Stimulated activated CD4-positive, alpha-beta T cell treated with anti-CD3 and anti-CD28 coated beads, Interleukin-12 subunit alpha, Interleukin-12 subunit beta, amount 100 ng/mL, for 48 hours (primary cell): Measurements from ENCODE around the gene C3orf20.

Experiments
- DNase-seq, 3 donors: peaks; one replicate each; pipeline ENCODE4 v3.0.0-alpha.2; 2020; ENCODE audit warnings: low read depth in 2 of 3, low spot score in 1 of 3

C3orf20 gene

DNA sequence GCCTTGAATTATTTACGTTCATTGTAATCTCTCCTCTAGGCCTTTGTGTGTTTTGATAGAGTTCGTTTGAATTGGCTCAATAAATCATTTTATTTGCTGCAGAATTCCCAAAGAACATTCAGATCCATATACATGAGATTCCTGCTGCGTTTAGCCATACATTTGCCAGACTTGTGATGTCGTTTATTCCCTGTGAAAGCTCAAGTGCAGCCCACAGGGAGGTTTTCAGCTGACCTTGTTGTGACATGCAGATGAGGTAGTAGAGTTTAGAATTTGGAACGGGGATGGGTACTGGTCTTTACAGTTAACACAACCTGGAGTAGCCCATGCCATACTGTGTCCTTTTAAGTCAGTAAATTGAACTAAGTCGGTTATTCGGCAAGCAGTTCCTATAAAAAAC is at the start of gene C3orf20:
Gene C3orf20 (plus strand): TSS at position 301 of the 400 bp plus-strand sequence. CDS start 7,573 bp downstream, outside the sequence.
- DNase-seq, result no peak

DNA sequence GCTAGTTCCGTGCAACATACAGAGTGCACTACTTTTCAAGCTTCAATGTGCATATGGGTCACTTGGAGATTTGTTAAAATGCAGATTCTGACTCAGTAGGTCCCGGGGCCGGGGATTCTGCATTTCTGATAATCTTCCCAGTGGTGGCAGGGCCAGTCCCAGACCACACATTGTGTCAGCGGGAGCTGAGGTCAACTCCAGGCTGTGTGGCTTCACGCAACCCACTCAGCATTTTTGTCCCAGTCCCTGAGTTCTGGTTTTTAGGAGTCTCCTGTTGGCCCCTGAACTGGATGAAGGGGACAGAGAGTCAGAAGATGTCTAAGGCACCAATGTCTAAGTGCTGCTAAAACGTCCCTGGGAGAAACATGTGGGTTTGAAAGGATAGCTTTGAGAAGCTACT is 49.5 kb upstream of the C3orf20 start:
- DNase-seq, result no peak

DNA sequence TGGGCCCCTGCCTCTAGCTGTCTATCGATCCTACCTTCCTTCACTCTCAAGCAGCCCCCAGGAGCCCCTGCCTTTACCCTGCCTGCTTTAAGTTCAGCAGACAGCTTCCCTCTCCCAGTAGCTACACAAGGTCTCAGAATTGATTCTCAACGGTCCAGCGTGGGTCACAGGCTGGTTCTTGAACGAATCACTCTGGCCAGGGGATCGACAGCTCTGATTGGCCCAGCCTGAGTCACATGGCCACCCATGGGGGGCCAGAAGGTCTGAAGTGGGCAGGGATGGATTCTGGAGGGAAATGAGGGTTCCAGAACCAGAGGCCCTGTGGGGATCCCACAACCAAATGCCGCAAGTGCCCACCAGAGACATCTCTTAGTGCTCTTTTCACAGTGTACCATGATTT is 47.1 kb upstream of the C3orf20 start:
- DNase-seq, result no peak

DNA sequence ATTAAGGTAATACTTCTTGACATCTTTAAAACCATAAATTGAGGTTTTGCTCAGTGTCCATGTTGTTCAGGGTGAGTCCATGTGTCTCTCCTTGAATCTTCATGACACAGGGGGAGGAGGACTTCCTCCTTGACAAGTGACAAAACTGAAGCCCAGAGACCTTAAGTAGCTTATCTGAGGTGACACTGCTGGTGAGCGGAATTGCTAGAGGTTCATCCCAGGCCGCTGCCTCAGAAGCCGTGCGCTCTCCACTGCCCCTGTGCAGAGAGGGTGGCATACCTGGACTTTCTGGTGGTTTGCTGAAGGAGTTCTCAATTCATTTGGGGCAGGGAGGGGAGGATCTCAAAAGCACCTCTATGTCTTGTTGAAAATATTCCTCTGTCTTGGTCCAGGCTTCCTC is 46.5 kb upstream of the C3orf20 start:
- DNase-seq, result no peak

DNA sequence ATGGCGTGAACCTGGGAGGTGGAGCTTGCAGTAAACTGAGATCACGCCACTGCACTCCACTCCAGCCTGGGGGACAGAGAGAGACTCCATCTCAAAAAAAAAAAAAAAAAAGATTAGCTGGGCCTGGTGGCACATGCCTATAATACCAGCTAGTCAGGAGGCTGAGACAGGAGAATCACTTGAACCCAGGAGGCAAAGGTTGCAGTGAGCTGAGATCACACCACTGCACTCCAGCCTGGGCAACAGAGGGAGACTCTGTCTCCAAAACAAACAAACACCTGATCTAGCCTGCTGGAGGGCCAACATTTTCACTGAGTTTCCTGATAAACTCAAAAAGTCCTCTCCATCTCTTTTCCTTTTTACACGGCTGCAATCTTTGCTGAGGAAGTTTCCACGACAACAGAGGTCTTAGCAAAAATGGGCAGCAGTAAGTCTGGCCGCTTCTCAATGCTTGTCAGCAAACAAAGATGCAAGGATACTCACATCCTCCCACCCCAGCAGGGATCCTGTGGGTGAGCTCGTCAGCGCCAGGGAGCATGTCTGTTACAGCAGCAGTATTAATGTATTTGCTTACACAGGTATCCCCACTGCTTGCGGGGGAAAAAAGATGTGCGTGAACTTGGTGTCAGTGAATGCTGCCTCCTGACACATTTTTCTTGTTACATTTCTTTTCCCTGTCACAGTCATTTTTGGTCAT is 44.4 kb upstream of the C3orf20 start:
- DNase-seq, result no peak

DNA sequence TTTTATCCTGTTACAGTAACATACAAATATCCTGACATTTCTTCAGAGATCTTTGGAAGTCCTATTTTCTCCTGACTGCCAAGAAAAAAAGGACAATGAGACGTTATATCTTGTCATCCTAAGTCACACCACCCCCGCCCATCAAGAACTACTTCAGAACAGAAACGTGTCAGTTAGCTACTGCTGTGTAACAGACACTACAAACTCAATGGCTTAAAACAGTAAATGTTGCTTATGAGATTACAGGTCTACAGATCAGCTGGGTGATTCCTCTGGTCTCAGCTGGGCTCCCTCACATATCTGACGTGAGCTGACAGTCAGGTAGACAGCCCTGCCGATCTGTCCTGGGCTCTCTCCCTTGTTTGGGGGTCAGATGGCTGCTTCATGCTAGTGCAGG is 43.8 kb upstream of the C3orf20 start:
- no peak for DNase-seq

DNA sequence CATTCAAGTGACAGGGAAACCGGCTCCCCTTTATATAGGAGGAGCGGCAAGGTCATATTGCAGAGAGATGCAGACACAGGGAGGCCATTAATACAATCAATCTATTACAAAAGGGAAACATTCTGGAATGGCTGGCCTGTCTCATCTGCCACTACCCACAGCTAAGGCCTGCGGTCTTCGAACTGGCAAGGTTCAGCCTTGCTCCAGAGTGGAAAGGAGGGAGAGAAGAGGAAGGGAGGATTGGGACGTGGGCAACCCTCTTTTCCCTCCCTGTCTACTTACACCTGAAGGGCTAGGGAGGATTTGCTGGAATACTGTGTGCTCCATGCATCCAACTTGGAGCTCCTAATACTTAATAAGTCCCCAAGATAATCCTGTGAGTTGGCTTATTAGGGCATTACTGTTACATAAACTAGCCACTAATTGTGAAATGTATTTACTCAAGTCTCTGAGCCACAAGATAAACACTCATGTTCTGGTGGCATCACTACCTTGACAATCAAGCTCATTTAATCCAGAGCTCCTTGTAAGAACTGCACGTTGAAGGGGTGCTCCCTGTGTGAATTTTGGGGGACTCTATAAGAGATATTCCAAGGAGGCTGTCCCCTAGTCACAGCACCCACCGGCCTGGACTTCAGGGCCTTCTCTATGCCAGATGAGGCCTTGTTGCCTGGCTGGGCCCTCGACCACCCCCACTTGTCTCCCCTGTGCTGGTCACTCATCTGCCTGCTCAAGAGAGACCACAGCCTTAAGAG is 43.1 kb upstream of the C3orf20 start:
- DNase-seq, result no peak

DNA sequence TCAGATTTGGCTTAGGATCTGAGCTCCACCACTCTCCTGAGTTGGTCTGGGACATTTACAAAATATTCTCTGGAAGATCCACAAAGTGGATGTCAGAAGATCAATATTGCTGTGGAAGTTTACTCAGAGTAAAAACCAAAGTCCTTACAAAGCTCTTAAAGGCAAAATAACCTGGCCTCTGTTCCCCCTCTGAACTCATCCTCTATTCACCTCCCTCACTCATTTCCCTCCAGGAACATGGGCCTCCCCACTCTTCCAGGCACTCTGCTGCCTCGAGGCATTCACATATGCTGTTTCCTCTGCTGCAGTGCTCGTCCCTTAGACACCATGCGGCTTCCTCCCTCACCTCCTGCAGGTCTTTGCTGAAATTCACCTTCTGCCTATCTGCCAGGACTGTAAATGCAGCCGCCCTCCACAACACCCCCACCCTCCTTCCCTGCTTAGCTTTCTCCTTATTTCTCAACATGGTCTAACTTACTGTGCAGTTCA is 42.5 kb upstream of the C3orf20 start:
- DNase-seq, result no peak

DNA sequence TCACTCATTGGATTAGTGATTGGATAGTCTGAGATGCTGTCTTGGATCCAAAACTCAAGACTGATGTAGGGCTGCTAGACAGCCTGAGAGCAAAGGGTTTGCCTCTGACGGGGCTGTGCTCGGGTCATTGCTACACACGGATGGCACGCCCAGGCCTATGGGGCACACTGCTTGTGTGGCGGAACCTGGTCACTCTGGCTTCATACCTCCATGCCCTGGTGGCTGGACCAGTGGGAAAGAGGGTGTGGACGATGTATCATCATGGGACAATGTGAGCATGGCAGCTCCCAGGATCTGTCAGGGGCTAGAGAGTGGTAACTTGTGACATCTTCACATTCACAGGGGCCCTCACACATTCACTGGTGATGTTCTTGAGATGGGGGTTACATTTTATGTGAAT is 41.5 kb upstream of the C3orf20 start:
- no peak for DNase-seq

DNA sequence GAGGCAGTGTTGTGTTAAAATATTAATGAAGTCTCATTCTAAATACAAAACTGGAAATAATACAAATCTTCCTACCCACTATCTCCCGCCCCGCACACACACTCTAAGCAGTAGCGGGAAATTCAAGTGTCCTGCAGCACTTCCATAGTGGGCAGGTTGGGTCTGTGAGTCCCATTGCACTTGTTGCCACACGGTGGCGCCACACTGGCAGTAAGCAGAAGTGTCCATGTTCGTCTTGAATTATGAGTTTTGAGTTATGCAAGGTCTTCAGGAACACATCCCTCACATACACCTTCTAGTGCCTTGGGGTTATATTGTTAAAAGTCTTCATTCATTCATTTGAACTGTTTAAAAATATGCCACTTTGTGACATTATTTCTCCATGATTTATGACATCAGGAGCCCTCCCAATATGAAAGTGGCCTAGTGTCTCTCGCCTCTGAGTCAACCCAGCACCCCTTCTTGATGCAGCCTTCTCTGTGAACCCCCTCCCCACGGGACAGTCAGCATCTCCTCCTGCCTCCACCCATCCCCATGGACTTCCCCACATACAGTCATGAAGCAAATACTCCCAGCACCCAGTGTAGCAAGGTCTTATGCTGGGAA is 41.0 kb upstream of the C3orf20 start:
- DNase-seq, result peak; percentile 17 to 47 (median 39)

DNA sequence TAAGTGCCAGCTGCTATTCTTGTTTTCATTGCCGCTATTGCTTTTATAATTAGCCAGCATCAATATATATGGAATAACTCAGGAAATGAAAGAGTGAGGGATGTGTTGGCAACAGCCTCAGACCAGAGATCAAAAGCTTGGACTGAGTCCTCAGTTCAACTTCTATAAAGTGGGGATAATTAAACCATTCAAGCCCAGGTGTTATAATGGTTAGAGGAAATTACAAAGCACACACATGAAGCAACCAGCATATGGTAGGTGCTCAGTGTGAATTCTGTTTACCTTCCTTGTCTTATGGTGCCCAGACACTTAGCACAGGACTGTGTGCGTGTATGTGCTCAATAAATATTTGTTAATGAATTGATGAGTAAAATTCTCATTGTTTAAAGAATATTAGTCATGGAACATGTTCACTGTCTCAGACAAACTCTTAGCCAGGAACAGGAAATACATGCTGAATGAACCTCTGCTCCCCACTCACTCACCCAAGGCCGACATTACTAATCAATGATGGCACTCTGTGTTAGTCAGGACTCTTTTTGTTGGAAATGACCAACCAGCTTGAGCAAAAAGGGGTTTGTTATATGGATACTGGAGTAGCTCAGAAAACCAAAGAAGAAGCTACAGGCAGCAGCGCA is 40.1 kb upstream of the C3orf20 start:
- DNase-seq, result no peak

DNA sequence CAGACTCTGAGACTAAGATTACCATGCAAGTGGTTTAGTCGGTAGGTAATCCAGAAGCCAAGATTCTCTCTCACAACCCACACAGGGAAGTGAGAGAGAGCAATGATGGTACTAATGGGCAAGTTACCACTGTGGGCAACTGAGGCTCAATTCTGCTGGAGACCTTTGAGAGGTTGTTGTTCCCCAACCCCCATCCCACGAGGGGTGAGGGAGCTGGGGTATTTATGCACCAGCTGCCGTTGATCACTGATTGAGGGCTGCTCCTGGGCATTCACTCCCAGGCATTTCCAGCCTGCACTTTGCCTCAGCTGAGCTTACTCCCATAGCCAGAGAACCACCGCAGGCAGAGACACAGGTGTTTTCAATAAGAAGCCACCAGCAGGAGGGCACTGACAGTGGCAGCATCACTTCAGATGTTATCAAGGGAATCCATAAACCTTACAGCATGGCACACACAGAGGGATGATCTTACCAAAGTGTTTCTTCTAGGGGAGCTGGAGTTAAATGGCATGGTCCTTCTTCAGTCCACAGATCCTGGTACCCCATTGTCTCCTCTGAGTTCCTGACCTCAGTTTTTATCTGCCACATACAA is 38.3 kb upstream of the C3orf20 start:
- DNase-seq, result no peak

DNA sequence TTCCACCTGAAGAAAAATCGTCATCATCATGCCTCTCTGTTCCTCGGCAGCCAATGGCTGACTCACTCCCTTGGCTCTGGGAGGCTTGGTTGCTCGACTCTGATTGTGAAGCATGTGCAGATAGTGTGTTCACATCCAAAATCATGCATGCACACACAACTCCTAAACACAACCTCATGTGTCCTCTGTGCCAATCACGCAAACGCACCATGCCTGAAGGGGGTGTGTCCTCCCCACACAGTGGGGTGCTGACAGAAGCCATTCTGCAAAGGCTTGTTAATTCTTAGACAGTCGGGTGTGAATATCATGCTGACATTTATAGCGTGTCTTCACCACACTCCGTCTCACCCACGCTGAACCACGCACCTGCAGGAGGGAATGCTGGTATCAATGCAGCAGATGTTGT is 34.8 kb upstream of the C3orf20 start:
- DNase-seq, result no peak

DNA sequence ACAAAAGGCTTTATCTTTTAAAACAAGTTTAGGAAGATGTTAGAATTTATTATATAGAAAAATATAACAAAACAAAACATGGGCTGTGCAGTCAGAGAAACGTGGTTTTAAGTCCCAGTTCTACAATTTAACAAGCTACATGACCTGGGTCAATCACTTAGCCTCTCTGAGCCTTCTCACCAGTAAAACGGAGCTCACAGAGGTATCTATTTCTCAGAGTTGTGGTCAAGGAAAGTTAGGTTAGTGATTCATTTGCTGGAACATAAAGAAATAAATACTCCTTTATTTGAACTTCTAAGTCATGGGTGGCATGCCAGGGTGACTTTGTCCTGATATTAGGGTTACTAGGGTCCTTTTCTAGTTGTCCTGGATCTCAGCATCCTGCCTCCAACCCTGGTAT is 34.2 kb upstream of the C3orf20 start:
- no peak for DNase-seq

DNA sequence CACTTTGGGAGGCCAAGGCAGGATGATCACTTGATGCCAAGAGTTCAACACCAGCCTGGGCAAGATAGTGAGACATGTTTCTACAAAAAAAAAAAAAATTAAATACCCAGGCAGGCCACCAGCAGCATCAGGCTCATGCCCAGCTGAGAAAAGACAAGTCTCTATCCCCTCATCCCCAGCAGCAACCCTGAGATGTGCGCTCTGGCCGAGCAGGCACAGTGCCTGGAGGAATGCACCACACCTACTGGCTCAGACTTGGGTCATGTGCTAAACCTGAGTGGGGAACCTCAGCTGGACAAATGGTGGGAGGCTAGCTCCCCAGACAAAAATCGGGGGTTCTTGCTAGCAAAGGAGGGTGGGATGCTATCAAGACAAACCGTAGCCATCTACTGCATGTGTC is 33.6 kb upstream of the C3orf20 start:
- DNase-seq, result no peak

DNA sequence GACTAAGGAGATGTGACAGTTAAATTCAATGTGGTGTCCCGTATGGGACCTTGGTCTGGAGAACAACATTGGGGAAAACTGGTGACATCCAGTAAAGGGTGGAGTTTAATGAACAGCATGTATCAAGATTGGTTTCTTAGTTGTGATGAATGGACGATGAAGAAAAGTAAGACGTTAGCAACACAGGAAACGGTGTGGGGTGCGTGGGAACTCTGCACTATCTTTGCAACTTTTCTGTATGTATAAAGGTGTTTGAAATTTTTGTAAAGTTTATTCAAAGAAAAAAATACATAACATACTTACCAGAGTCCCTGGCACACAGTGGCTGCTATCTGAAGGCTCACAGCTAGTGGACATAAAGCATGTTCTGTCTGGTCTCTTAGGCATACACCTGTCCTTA is 29.5 kb upstream of the C3orf20 start:
- no peak for DNase-seq

DNA sequence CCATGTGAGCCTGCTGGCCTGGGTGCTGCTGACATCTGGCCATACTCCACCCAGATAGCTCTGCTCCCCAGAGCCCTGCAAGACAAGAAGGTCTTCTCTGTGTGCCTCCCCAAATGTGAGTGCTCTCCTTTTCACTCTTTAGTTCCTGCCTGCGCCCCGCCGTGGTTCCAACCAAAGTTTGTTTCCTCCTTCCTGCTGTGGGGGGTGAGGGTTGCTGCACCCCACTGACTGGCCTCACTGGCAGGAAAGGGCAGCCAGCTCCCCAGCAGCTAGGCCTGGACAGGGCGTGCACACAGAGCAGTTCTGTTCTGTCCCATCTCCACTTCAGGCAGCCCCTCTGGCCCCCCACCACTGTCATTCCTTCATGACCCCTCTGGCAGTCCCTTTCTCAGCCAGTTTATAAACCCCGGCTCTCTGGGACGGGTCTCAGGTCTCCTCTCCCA is 28.8 kb upstream of the C3orf20 start:
- no peak for DNase-seq

DNA sequence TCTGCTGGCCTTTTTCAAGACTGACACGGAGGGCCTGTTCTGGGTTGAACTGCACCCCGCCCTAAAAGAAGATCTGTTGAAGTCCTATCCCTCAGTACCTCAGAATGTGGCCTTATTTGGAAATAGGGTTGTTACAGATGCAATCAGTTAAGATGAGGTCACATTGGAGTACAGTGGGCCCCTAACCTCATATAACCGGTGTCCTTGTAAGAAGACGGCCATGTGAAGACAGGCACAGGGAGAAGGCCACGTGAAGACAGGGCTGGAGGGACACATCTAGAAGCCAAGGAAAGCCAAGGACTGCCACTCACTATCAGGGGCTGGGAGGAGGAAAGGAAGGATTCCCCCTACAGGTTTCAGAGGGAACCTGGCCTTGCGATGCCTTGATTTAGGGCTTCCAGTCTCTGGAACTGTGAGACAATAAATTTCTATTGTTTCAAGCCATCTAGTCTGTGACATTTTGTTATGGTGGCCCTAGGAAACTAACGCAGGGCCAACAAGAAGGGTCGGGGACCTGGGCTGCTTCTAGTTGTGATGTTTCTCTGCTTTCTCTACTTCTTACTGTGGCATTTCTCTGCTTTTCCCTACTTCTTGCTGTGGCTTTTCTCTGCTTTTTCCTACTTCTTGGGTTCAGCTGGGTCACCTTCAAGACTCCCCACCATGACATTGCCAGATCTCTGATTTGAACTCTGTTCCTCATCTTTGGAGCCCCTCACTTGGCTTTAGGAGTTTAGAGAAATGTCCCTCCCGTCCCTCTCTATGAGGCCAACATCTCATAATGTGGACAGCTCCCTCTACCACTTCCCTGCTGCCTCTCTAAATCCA is 28.1 kb upstream of the C3orf20 start:
- no peak for DNase-seq

DNA sequence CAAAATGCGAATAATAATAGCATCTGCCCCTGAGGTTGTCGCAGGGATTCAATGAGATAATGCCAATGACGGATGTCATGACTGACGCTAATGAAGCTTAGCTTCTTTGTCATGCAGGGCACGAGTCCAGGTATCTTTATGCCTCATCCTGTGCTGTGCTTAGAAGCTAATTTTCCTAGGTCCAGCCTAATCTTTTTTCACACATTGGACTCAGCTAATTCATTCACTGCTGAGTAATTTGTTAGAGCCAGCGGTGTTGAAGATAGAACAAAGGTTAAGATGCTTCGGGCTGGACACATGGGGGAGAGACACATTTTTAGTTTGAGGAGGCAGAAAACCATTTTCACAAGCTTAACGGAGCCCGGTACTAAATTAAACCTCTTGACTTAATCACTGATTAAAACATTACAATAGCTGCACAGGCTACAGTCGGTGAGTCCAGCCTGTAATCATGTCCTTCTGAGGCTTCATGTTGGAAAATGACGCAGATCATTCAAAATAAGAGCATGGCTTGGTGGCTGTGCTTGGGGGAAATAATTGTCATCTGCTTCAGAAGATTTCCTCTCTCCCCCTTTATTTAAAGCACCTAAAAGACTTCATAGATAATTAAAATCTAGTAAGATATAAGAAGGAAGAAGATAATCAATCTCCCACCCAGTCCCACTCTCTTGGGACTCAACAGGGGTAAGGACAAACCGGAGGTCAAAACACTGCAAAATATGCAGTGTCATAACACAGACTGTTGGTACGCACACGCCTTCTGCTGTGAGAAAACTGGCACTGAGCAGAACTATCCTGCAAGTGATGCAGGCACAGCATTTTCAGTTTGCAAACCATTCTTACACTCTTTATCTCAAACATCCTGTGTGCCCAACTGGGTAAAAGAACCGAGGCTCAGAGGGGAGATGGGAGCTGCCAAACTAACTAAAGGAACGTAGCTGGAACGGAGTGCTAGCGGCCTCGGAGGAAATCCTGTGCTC is 26.7 kb upstream of the C3orf20 start:
- DNase-seq, result no peak
